HEK293 (cell line): ENCODE measurements around the gene PIP5K1B.
A peak's percentile ranks its signal among the peaks of the same experiment; 100 is the strongest.

Source experiments
- CTCF ChIA-PET: fragments of 350-600 bp; formaldehyde crosslinking; extraction: SDS; loops from one replicate; lab custom pipeline; 2021; ENCODE audit warnings: antibody characterized with exemption; lab: Yijun Ruan, JAX
- POLR2A ChIA-PET: fragments of 300-600 bp; formaldehyde crosslinking; extraction: SDS; loops from one replicate; lab custom pipeline; 2020; ENCODE audit warnings: antibody characterized with exemption, inconsistent platforms; lab: Yijun Ruan, JAX
- H3K27ac ChIP-seq: fragments of 200-500 bp; sonication (Bioruptor generic); 2 replicates; pipeline ENCODE4 v1.5.1; 2014; ENCODE audit warnings: low read depth, low read length, control low read depth, inconsistent platforms; ENCODE audit errors: extremely low read depth
- H3K36me3 ChIP-seq, 2 experiments: fragments of 200-500 bp in 1 of 2; sonication (Bioruptor generic) in 1 of 2; 1 replicate in 1 of 2; 2 replicates in 1 of 2; pipeline ENCODE4 v1.5.1; 2014 to 2017; ENCODE audit warnings: inconsistent platforms in 2 of 2, low read length in 2 of 2; ENCODE audit not compliant: control insufficient read depth in 2 of 2, insufficient read depth in 1 of 2
- H3K4me1 ChIP-seq: fragments of 200-500 bp; sonication (Bioruptor generic); 2 replicates; pipeline ENCODE4 v1.5.1; 2014; ENCODE audit warnings: mild to moderate bottlenecking, low read length, inconsistent platforms; ENCODE audit not compliant: control insufficient read depth, insufficient read depth
- H3K4me3 ChIP-seq: 2 replicates; pipeline ENCODE4 v1.5.1; 2011; ENCODE audit warnings: low read depth, mild to moderate bottlenecking, control low read depth, low read length, moderate library complexity
- H3K9me3 ChIP-seq: fragments of 200-500 bp; sonication (Bioruptor generic); 2 replicates; pipeline ENCODE4 v1.5.1; 2014; ENCODE audit warnings: low read depth, low read length, inconsistent platforms; ENCODE audit not compliant: control insufficient read depth, insufficient read depth
- BCL11A ChIP-seq: fragments of 450-650 bp; formaldehyde crosslinking; IDR thresholded peaks from 2 replicates; pipeline ENCODE4 v1.5.1; 2016; ENCODE audit warnings: low read depth, missing biosample characterization, missing genetic modification characterization
- GLIS2 ChIP-seq: fragments of 450-650 bp; formaldehyde crosslinking; IDR thresholded peaks from 2 replicates; pipeline ENCODE4 v1.5.1; 2016; ENCODE audit warnings: missing biosample characterization, missing genetic modification characterization
- HOXC10 ChIP-seq: sonication (generic); formaldehyde crosslinking; IDR thresholded peaks from 2 replicates; pipeline ENCODE4 v1.8.1; 2023; ENCODE audit warnings: mild to moderate bottlenecking, missing genetic modification reagents
- HOXD13 ChIP-seq: sonication (generic); formaldehyde crosslinking; IDR thresholded peaks from 2 replicates; pipeline ENCODE4 v1.8.0; 2022; ENCODE audit warnings: missing genetic modification reagents, borderline replicate concordance
- PRDM1 ChIP-seq: fragments of 450-650 bp; formaldehyde crosslinking; IDR thresholded peaks from 2 replicates; pipeline ENCODE4; 2016; ENCODE audit warnings: missing biosample characterization, missing genetic modification characterization
- SP3 ChIP-seq: fragments of 450-650 bp; formaldehyde crosslinking; IDR thresholded peaks from 2 replicates; pipeline ENCODE4 v1.5.1; 2016; ENCODE audit warnings: missing biosample characterization, missing genetic modification characterization
- YY1 ChIP-seq: fragments of 450-650 bp; formaldehyde crosslinking; IDR thresholded peaks from 2 replicates; pipeline ENCODE4 v1.5.1; 2018; ENCODE audit warnings: missing biosample characterization, missing genetic modification characterization
- ZBTB17 ChIP-seq: fragments of 450-650 bp; formaldehyde crosslinking; IDR thresholded peaks from 2 replicates; pipeline ENCODE4 v1.5.1; 2016; ENCODE audit warnings: missing biosample characterization, missing genetic modification characterization
- ZEB2 ChIP-seq: fragments of 450-650 bp; formaldehyde crosslinking; IDR thresholded peaks from 2 replicates; pipeline ENCODE4 v1.5.1; 2016; ENCODE audit warnings: missing biosample characterization, missing genetic modification characterization
- ZFP3 ChIP-seq: fragments of 450-650 bp; formaldehyde crosslinking; IDR thresholded peaks from 2 replicates; pipeline ENCODE4 v1.5.1; 2016; ENCODE audit warnings: low read depth, missing biosample characterization, missing genetic modification characterization
- ZNF146 ChIP-seq: fragments of 450-650 bp; formaldehyde crosslinking; IDR thresholded peaks from 2 replicates; pipeline ENCODE4 v1.5.1; 2016; ENCODE audit warnings: missing biosample characterization, missing genetic modification characterization
- ZNF239 ChIP-seq: fragments of 450-650 bp; formaldehyde crosslinking; IDR thresholded peaks from 2 replicates; pipeline ENCODE4 v1.5.1; 2016; ENCODE audit warnings: missing biosample characterization, missing genetic modification characterization
- ZNF335 ChIP-seq: fragments of 450-650 bp; formaldehyde crosslinking; conservative IDR thresholded peaks from 2 replicates; pipeline ENCODE4 v1.5.1; 2016; ENCODE audit warnings: missing biosample characterization, missing genetic modification characterization
- ZNF341 ChIP-seq: fragments of 450-650 bp; formaldehyde crosslinking; IDR thresholded peaks from 2 replicates; pipeline ENCODE4; 2016; ENCODE audit warnings: low read depth, missing biosample characterization, missing genetic modification characterization
- ZNF394 ChIP-seq: fragments of 450-650 bp; formaldehyde crosslinking; IDR thresholded peaks from 2 replicates; pipeline ENCODE4 v1.5.1; 2016; ENCODE audit warnings: missing biosample characterization, missing genetic modification characterization, mild to moderate bottlenecking, moderate library complexity, borderline replicate concordance
- ZNF423 ChIP-seq: fragments of 450-650 bp; formaldehyde crosslinking; IDR thresholded peaks from 2 replicates; pipeline ENCODE4 v1.5.1; 2016; ENCODE audit warnings: missing biosample characterization, missing genetic modification characterization
- ZNF501 ChIP-seq: fragments of 450-650 bp; formaldehyde crosslinking; IDR thresholded peaks from 2 replicates; pipeline ENCODE4 v1.5.1; 2016; ENCODE audit warnings: missing biosample characterization, missing genetic modification characterization
- ZNF600 ChIP-seq: fragments of 450-650 bp; formaldehyde crosslinking; IDR thresholded peaks from 2 replicates; pipeline ENCODE4 v1.5.1; 2016; ENCODE audit warnings: missing biosample characterization, missing genetic modification characterization
- ZNF629 ChIP-seq: fragments of 450-650 bp; formaldehyde crosslinking; IDR thresholded peaks from 2 replicates; pipeline ENCODE4 v1.5.1; 2017; ENCODE audit warnings: missing biosample characterization, missing genetic modification characterization
- ZNF670 ChIP-seq: fragments of 450-650 bp; formaldehyde crosslinking; IDR thresholded peaks from 2 replicates; pipeline ENCODE4 v1.5.1; 2016; ENCODE audit warnings: missing biosample characterization, missing genetic modification characterization, low read depth
- TF ChIP-seq, protein P1 (sequence below): fragments of 450-650 bp; formaldehyde crosslinking; IDR thresholded peaks from 2 replicates; pipeline ENCODE4 v1.5.1; 2016; ENCODE audit warnings: missing biosample characterization, missing genetic modification characterization
- TF ChIP-seq, protein P2 (sequence below): fragments of 450-650 bp; formaldehyde crosslinking; IDR thresholded peaks from 2 replicates; pipeline ENCODE4 v1.5.1; 2016; ENCODE audit warnings: missing biosample characterization, missing genetic modification characterization
- TF ChIP-seq, protein P3 (sequence below): fragments of 450-650 bp; formaldehyde crosslinking; IDR thresholded peaks from 2 replicates; pipeline ENCODE4 v1.5.1; 2017; ENCODE audit warnings: missing biosample characterization, missing genetic modification characterization
- TF ChIP-seq, protein P4 (sequence below): fragments of 450-650 bp; formaldehyde crosslinking; IDR thresholded peaks from 2 replicates; pipeline ENCODE4 v1.5.1; 2016; ENCODE audit warnings: missing biosample characterization, missing genetic modification characterization

The PIP5K1B gene

DNA sequence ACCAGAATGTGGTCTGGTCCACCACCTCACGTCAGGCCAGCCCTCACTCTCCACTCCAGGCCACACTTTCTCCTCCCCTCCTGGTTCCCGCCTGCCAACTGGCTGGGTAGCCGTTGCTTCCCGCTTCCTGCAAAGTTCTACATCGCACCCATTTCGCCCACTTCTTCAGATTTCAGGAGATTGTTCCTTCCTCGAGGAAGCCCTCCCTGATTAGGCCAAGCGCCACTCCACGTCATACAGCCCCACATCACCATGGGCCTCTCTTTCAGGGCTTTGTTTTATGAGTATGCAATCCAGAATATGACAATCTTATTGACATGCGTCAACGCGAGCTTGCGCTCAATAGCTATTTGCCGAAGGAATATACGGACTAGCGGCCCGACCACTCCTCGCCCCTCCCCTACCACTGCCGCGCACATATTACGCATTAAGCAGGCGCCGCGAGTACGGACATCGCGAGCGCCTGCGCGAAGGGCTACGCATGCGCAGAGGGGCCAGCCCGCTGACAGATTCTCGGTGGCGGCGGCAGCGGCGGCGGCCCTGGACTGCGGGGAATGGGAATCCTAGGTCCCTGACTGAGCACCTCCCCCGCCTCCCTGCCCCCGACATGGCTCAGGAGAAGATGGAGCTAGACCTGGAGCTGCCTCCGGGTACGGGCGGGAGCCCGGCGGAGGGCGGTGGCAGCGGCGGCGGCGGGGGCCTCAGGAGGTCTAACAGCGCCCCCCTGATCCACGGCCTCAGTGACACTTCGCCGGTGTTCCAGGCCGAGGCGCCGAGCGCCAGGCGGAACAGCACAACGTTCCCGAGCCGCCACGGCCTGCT lies 74.7 kb downstream of the PIP5K1B start (continued):
- TF ChIP-seq, protein P1, sequence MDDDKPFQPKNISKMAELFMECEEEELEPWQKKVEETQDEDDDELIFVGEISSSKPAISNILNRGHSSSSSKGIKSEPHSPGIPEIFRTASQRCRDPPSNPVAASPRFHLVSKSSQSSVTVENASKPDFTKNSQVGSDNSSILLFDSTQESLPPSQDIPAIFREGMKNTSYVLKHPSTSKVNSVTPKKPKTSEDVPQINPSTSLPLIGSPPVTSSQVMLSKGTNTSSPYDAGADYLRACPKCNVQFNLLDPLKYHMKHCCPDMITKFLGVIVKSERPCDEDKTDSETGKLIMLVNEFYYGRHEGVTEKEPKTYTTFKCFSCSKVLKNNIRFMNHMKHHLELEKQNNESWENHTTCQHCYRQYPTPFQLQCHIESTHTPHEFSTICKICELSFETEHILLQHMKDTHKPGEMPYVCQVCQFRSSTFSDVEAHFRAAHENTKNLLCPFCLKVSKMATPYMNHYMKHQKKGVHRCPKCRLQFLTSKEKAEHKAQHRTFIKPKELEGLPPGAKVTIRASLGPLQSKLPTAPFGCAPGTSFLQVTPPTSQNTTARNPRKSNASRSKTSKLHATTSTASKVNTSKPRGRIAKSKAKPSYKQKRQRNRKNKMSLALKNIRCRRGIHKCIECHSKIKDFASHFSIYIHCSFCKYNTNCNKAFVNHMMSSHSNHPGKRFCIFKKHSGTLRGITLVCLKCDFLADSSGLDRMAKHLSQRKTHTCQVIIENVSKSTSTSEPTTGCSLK (tag by site-specific recombination), result no peak
- TF ChIP-seq HOXD13 (no peak), ZNF670 (tag by site-specific recombination) (no peak), SP3 (tag by site-specific recombination) (peak; percentile 48; the same call in 1 of the 2 replicates), ZNF146 (tag by site-specific recombination) (no peak), ZNF629 (peak; percentile 62; the same call in 1 of the 2 replicates), ZEB2 (tag by site-specific recombination) (peak; percentile 35; the same call in 1 of the 2 replicates), ZNF501 (tag by site-specific recombination) (no peak), ZNF394 (tag by site-specific recombination) (peak; percentile 39; the same call in 1 of the 2 replicates)

DNA sequence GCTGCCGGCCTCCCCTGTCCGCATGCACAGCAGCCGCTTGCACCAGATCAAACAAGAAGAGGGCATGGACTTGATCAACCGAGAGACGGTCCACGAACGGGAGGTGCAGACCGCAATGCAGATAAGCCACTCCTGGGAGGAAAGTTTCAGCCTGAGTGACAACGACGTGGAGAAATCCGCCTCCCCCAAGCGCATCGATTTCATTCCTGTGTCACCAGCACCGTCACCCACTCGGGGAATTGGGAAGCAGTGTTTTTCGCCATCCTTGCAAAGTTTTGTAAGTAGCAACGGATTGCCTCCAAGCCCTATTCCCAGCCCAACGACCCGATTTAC lies 75.3 kb downstream of the PIP5K1B start:
- CTCF ChIA-PET, result no interaction called here

More for the DNA sequence above, 75.3 kb downstream of the PIP5K1B start:
- Histone ChIP-seq H3K4me3 (peak overlapping the region; percentile 87), H3K36me3 (peaks cover 3 to 4% of the 10 kb centered on the region in 2 experiments; a peak in 1 of 3 replicates), H3K9me3 (no peaks in the 10 kb centered on the region)
- POLR2A ChIA-PET, result interaction anchor here (0.6 to 1.3 kb wide), 6 partner anchors 13 to 76 kb away, joined by 3 to 6 read pairs (median 4); partner anchors contain the start of gene PIP5K1B
- TF ChIP-seq ZNF600 (tag by site-specific recombination) (0 out of 2 replicates have a peak, but pooled peaks have one; percentile 27), PRDM1 (peak; percentile 38; the same call in 1 of the 2 replicates), ZFP3 (tag by site-specific recombination) (no peak), ZNF423 (tag by site-specific recombination) (no peak), ZNF335 (tag by site-specific recombination) (0 out of 2 replicates have a peak, but pooled peaks have one; percentile 0), BCL11A (no peak), GLIS2 (tag by site-specific recombination) (0 out of 2 replicates have a peak, but pooled peaks have one; percentile 0), HOXC10 (CRISPR knock-in tag) (no peak), YY1 (tag by site-specific recombination) (no peak), ZNF341 (tag by site-specific recombination) (peak; percentile 5), ZNF239 (tag by site-specific recombination) (no peak), ZBTB17 (peak; percentile 38; the same call in 1 of the 2 replicates)
- TF ChIP-seq, protein P2, sequence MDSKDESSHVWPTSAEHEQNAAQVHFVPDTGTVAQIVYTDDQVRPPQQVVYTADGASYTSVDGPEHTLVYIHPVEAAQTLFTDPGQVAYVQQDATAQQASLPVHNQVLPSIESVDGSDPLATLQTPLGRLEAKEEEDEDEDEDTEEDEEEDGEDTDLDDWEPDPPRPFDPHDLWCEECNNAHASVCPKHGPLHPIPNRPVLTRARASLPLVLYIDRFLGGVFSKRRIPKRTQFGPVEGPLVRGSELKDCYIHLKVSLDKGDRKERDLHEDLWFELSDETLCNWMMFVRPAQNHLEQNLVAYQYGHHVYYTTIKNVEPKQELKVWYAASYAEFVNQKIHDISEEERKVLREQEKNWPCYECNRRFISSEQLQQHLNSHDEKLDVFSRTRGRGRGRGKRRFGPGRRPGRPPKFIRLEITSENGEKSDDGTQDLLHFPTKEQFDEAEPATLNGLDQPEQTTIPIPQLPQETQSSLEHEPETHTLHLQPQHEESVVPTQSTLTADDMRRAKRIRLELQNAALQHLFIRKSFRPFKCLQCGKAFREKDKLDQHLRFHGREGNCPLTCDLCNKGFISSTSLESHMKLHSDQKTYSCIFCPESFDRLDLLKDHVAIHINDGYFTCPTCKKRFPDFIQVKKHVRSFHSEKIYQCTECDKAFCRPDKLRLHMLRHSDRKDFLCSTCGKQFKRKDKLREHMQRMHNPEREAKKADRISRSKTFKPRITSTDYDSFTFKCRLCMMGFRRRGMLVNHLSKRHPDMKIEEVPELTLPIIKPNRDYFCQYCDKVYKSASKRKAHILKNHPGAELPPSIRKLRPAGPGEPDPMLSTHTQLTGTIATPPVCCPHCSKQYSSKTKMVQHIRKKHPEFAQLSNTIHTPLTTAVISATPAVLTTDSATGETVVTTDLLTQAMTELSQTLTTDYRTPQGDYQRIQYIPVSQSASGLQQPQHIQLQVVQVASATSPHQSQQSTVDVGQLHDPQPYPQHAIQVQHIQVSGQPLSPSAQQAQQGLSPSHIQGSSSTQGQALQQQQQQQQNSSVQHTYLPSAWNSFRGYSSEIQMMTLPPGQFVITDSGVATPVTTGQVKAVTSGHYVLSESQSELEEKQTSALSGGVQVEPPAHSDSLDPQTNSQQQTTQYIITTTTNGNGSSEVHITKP (tag by site-specific recombination), result no peak
- TF ChIP-seq, protein P3, sequence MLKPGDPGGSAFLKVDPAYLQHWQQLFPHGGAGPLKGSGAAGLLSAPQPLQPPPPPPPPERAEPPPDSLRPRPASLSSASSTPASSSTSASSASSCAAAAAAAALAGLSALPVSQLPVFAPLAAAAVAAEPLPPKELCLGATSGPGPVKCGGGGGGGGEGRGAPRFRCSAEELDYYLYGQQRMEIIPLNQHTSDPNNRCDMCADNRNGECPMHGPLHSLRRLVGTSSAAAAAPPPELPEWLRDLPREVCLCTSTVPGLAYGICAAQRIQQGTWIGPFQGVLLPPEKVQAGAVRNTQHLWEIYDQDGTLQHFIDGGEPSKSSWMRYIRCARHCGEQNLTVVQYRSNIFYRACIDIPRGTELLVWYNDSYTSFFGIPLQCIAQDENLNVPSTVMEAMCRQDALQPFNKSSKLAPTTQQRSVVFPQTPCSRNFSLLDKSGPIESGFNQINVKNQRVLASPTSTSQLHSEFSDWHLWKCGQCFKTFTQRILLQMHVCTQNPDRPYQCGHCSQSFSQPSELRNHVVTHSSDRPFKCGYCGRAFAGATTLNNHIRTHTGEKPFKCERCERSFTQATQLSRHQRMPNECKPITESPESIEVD, result no peak
- TF ChIP-seq, protein P4, sequence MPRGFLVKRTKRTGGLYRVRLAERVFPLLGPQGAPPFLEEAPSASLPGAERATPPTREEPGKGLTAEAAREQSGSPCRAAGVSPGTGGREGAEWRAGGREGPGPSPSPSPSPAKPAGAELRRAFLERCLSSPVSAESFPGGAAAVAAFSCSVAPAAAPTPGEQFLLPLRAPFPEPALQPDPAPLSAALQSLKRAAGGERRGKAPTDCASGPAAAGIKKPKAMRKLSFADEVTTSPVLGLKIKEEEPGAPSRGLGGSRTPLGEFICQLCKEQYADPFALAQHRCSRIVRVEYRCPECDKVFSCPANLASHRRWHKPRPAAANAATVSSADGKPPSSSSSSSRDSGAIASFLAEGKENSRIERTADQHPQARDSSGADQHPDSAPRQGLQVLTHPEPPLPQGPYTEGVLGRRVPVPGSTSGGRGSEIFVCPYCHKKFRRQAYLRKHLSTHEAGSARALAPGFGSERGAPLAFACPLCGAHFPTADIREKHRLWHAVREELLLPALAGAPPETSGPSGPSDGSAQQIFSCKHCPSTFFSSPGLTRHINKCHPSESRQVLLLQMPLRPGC, result no peak
- TF ChIP-seq, all 188 proteins: peak for 6
- Histone ChIP-seq H3K27ac (peak overlapping the region; percentile 56), H3K4me1 (no peaks in the 10 kb centered on the region)
